Natural killer cell (primary cell): Measurements from ENCODE around the gene SH3BGRL3. TPM values are rescaled to one million over a fixed set of nuclear protein-coding genes. Genes with fewer than 3 reads are reported as not detected.
A peak's percentile ranks its signal among the peaks of the same experiment; 100 is the strongest.

Source experiments
- ATAC-seq, 3 donors: fragments of 150-1000 bp in 2 of 3; fragments of 200-7000 bp in 1 of 3; cut with Tn5 transposase; 1 replicate in 1 of 3; 2 replicates in 2 of 3; pipeline ENCODE4 v1.10.0; 2021; ENCODE audit warnings: mild to moderate bottlenecking in 2 of 3, moderate library complexity in 2 of 3
- DNase-seq, 2 donors: peaks; one replicate each; pipeline versions ENCODE4 v3.0.0 to v3.0.0-alpha.2; 2013 to 2021; ENCODE audit warnings: mixed read lengths in 1 of 2
- H3K27ac ChIP-seq: one replicate; pipeline ENCODE4 v1.5.1; 2013; ENCODE audit warnings: mild to moderate bottlenecking, low read length
- H3K27me3 ChIP-seq: one replicate; pipeline ENCODE4 v1.6.1; 2013; ENCODE audit warnings: low read length; ENCODE audit not compliant: control insufficient read depth, insufficient read depth
- H3K36me3 ChIP-seq: one replicate; pipeline ENCODE4 v1.6.1; 2013; ENCODE audit warnings: low read length; ENCODE audit not compliant: control insufficient read depth, insufficient read depth
- H3K4me1 ChIP-seq: one replicate; pipeline ENCODE4 v1.6.1; 2013; ENCODE audit warnings: low read length; ENCODE audit not compliant: control insufficient read depth, insufficient read depth
- H3K4me3 ChIP-seq: one replicate; pipeline ENCODE4 v1.5.1; 2013; ENCODE audit warnings: low read length
- H3K9me3 ChIP-seq: one replicate; pipeline ENCODE4 v1.6.1; 2013; ENCODE audit warnings: low read length; ENCODE audit not compliant: control insufficient read depth, insufficient read depth
- H3K27ac Mint-ChIP-seq, 2 donors: one replicate each; pipeline ENCODE4 v1.8.0; 2022; ENCODE audit warnings: mild to moderate bottlenecking in 2 of 2, mixed read lengths in 2 of 2, moderate library complexity in 1 of 2
- H3K27me3 Mint-ChIP-seq, 2 donors: one replicate each; pipeline ENCODE4 v1.8.0; 2022; ENCODE audit warnings: low read depth in 2 of 2, mixed read lengths in 2 of 2
- H3K36me3 Mint-ChIP-seq: one replicate; pipeline ENCODE4 v1.8.0; 2022; ENCODE audit warnings: mixed read lengths
- H3K4me1 Mint-ChIP-seq, 2 donors: one replicate each; pipeline ENCODE4 v1.8.0; 2022; ENCODE audit warnings: mixed read lengths in 2 of 2
- H3K4me3 Mint-ChIP-seq: one replicate; pipeline ENCODE4 v1.8.0; 2022; ENCODE audit warnings: mild to moderate bottlenecking, moderate library complexity, mixed read lengths
- H3K9me3 Mint-ChIP-seq, 2 donors: one replicate each; pipeline ENCODE4 v1.8.0; 2022; ENCODE audit warnings: mixed read lengths in 2 of 2
- CTCF ChIP-seq: fragments of 200-600 bp; IDR thresholded peaks from one replicate; pipeline ENCODE4 v1.8.0; 2022; ENCODE audit warnings: antibody characterized with exemption
- WGBS: methylation state at CpG from one replicate; pipeline ENCODE4 v1.1.7; 2013; ENCODE audit warnings: missing lambda C conversion rate; ENCODE audit not compliant: insufficient coverage; 5-methylcytosine and 5-hydroxymethylcytosine counted together
- intact Hi-C: fragments of 100-400 bp; cut with micrococcal nuclease; formaldehyde crosslinking; loops from one replicate; pipeline ENCODE4 v1.14.2; 2022
- total RNA-seq, 4 donors: library from RNA; stranded (reverse); fragments of 120-200 nt in 1 of 4; gene quantifications; one replicate each; pipeline versions ENCODE4 v1.2.3 to v1.2.4, GENCODE V29; 2013 to 2022

Gene SH3BGRL3
- total RNA-seq, 3 donors from 2014 or later (not counting 1 experiment from before 2014, with no cell fraction given), result 396 to 488 (median 437) TPM

DNA sequence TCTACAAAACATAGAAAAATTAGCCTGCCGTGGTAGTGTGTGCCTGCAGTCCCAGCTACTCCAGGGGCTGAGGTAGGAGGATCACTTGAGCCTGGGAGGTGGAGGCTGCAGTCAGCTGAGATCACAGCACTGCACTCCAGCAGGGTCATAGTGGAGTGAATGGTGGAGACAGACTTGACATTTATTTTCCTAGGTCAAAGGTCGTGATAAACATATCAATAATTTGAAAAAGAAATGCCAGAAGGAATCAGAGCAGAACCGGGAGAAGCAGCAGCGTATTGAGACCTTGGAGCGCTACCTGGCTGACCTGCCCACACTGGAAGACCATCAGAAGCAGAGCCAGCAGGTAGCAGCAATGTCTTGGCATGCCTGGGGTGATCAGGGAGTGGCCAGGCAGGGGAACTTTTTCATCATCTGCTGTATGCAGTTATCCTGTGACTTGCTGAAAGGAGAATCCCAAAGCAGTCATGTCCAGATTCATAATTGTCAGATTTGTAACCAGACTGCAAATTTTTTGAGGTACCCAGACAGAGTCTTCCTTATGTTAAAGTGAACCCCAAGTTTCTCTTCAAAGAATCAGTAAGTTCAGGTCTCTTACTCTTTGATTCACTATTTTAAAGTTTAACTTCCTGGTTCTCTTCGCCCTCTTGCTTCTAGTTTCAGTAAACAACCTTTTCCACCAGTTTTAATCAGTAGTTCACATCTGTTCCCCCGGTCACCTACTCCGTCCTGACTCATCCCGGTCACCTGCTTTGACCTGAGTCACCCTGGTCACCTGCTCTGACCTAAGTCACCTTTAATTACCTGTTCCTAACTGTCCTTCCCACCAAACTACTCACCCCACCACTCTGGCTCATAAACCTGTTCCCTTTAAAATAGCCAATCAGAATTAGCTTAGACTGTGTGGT, 11.3 kb upstream of the SH3BGRL3 start:
- DNase-seq (no peak), ATAC-seq (no peak)
- H3K36me3 Mint-ChIP-seq, result peaks cover 19% of the 10 kb centered on the region
- H3K27me3 Mint-ChIP-seq, result no peaks in the 10 kb centered on the region
- intact Hi-C loops, result no loop called here
- Histone ChIP-seq H3K4me3 (no peak overlapping the region), H3K27me3 (no peaks in the 10 kb centered on the region), H3K27ac (no peak overlapping the region), H3K36me3 (peaks cover 32% of the 10 kb centered on the region), H3K4me1 (no peaks in the 10 kb centered on the region), H3K9me3 (peaks cover 10% of the 10 kb centered on the region)
- H3K9me3 Mint-ChIP-seq, result peaks cover 6 to 7% of the 10 kb centered on the region in 2 donors
- no peaks in the 10 kb centered on the region for H3K4me1 Mint-ChIP-seq
- no peak overlapping the region for H3K27ac Mint-ChIP-seq
- TF ChIP-seq CTCF, result no peak
- WGBS, result 96% methylated on average over 9 of the region's 9 CpGs
- H3K4me3 Mint-ChIP-seq, result no peak overlapping the region

GRCh38 chr1:26269198-26269550, 10.7 kb upstream of the SH3BGRL3 start:
- Mint-ChIP-seq H3K9me3 (peaks cover 6 to 7% of the 10 kb centered on the region in 2 donors), H3K36me3 (peaks cover 19% of the 10 kb centered on the region), H3K27me3 (no peaks in the 10 kb centered on the region), H3K4me1 (no peaks in the 10 kb centered on the region), H3K4me3 (no peak overlapping the region), H3K27ac (no peak overlapping the region)
- intact Hi-C loops, result no loop called here
- Histone ChIP-seq H3K4me3 (no peak overlapping the region), H3K27me3 (no peaks in the 10 kb centered on the region), H3K4me1 (no peaks in the 10 kb centered on the region), H3K9me3 (peaks cover 10% of the 10 kb centered on the region), H3K36me3 (peaks cover 30% of the 10 kb centered on the region), H3K27ac (no peak overlapping the region)
- DNase-seq (no peak), ATAC-seq (no peak)
- no peak for TF ChIP-seq CTCF
- 91% methylated on average over 4 of the region's 4 CpGs for WGBS

GRCh38 chr1:26274801-26275425, 5.0 kb upstream of the SH3BGRL3 start:
- peaks cover 46% of the 10 kb centered on the region for H3K4me1 ChIP-seq
- no peak overlapping the region for H3K4me3 ChIP-seq
- Mint-ChIP-seq H3K27ac (peak overlapping the region; percentile 9 to 82), H3K27me3 (no peaks in the 10 kb centered on the region), H3K36me3 (peaks cover 7% of the 10 kb centered on the region), H3K9me3 (no peaks in the 10 kb centered on the region), H3K4me1 (peaks cover 44 to 45% of the 10 kb centered on the region in 2 donors), H3K4me3 (peak overlapping the region; percentile 2)
- intact Hi-C loops, result loop anchor here (1.0 to 5.0 kb wide), 4 partner anchors 46 to 142 kb away; no protein-coding TSS in a partner anchor
- ATAC-seq (no peak), DNase-seq (peak in 1 of 2 donors; percentile 10)
- no peaks in the 10 kb centered on the region for H3K9me3 ChIP-seq
- no peaks in the 10 kb centered on the region for H3K27me3 ChIP-seq
- TF ChIP-seq CTCF, result no peak
- no peak overlapping the region for H3K27ac ChIP-seq
- WGBS, result 69% methylated on average over 10 of the region's 11 CpGs
- peaks cover 20% of the 10 kb centered on the region for H3K36me3 ChIP-seq
